Tibial nerve (tissue), 4 donors: ENCODE measurements around the gene SPATA1. TPM values are rescaled to one million over a fixed set of nuclear protein-coding genes. Genes with fewer than 3 reads are reported as not detected.

Experiments
- DNase-seq, 2 donors: peaks; one replicate each; pipeline ENCODE4 v3.0.0-alpha.2; 2019; ENCODE audit warnings: low spot score in 2 of 2
- H3K27ac ChIP-seq, 4 donors: fragments of 200-600 bp; sonication (generic) in 3 of 4; one replicate each; pipeline ENCODE4 v1.5.1; 2017 to 2019; ENCODE audit warnings: mild to moderate bottlenecking in 1 of 4
- H3K27me3 ChIP-seq, 2 donors: fragments of 200-600 bp; sonication (generic) in 1 of 2; one replicate each; pipeline versions ENCODE4 v1.5.1 to v1.6.0; 2017 to 2019
- H3K36me3 ChIP-seq, 3 donors: fragments of 200-600 bp; sonication (generic); one replicate each; pipeline ENCODE4 v1.5.1; 2018 to 2019
- H3K4me1 ChIP-seq, 4 donors: fragments of 200-600 bp; sonication (generic) in 3 of 4; one replicate each; pipeline ENCODE4 v1.5.1; 2017 to 2019
- H3K4me3 ChIP-seq, 4 donors: fragments of 200-600 bp; sonication (generic) in 3 of 4; one replicate each; pipeline ENCODE4 v1.5.1; 2017 to 2019; ENCODE audit warnings: mild to moderate bottlenecking in 1 of 4, moderate library complexity in 1 of 4
- H3K9me3 ChIP-seq, 4 donors: fragments of 200-600 bp; sonication (generic) in 3 of 4; one replicate each; pipeline ENCODE4 v1.5.1; 2017 to 2019
- EP300 ChIP-seq, 2 donors: sonication (generic); formaldehyde crosslinking; IDR thresholded peaks; one replicate each; pipeline ENCODE4 v1.6.1; 2017; ENCODE audit warnings: antibody characterized with exemption in 2 of 2, mild to moderate bottlenecking in 1 of 2
- POLR2A ChIP-seq, 2 donors: fragments of 450-650 bp; IDR thresholded peaks; one replicate each; pipeline ENCODE4 v1.6.1; 2017; ENCODE audit warnings: antibody characterized with exemption in 2 of 2, mild to moderate bottlenecking in 2 of 2, moderate library complexity in 2 of 2
- WGBS, 2 donors: methylation state at CpG; one replicate each; pipeline ENCODE4 v1.1.5; 2018; 5-methylcytosine and 5-hydroxymethylcytosine counted together
- total RNA-seq, 4 donors: library from RNA; depleted of rRNA; stranded (reverse); fragments of >200 nt; gene quantifications; one replicate each; pipeline ENCODE4 v1.1.0, GENCODE V29; 2016
- TF ChIP-seq, protein P1 (sequence below), 5 experiments: fragments of 200-600 bp in 3 of 5; fragments of 450-650 bp in 2 of 5; sonication (generic) in 3 of 5; IDR thresholded peaks; one replicate each; pipeline ENCODE4 v1.5.1; 2016 to 2019; ENCODE audit warnings: antibody characterized with exemption in 5 of 5, mild to moderate bottlenecking in 3 of 5, moderate library complexity in 2 of 5

The SPATA1 gene
- total RNA-seq, 4 donors from 2014 or later = 0.22 TPM; not detected in 3

DNA sequence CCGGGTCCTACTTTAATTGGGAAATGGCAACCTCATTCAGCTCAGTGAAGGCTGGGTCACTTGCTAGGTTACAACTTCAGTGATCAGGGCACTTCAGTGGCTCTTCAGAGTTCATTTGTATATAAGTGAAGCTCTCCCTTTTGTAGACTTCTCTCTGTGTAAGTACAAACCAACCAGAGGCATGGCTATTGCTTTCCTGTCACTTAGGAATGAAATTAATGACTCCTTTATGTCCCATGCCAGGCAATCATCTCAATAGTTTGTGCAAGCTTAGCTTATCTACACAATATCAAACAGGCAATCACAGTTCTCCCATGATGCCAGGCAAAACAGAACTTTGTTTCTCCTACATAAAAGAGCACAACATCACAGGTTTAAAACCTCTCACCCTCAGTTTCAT lies 90.8 kb downstream of the SPATA1 start:
- DNase-seq = no peak
- H3K4me1 ChIP-seq = no peaks in the 10 kb centered on the region
- no peaks in the 10 kb centered on the region for H3K36me3 ChIP-seq
- peaks cover 0 to 10% (median 0%) of the 10 kb centered on the region in 4 donors for H3K9me3 ChIP-seq
- WGBS, 2 donors = 96 to 97% methylated on average over 1 of the region's 1 CpG
- H3K27me3 ChIP-seq = no peaks in the 10 kb centered on the region
- TF ChIP-seq EP300 (IDR thresholded peaks at IDR 0.05) (no peak), POLR2A (IDR thresholded peaks at IDR 0.05) (no peak)
- TF ChIP-seq, protein P1, sequence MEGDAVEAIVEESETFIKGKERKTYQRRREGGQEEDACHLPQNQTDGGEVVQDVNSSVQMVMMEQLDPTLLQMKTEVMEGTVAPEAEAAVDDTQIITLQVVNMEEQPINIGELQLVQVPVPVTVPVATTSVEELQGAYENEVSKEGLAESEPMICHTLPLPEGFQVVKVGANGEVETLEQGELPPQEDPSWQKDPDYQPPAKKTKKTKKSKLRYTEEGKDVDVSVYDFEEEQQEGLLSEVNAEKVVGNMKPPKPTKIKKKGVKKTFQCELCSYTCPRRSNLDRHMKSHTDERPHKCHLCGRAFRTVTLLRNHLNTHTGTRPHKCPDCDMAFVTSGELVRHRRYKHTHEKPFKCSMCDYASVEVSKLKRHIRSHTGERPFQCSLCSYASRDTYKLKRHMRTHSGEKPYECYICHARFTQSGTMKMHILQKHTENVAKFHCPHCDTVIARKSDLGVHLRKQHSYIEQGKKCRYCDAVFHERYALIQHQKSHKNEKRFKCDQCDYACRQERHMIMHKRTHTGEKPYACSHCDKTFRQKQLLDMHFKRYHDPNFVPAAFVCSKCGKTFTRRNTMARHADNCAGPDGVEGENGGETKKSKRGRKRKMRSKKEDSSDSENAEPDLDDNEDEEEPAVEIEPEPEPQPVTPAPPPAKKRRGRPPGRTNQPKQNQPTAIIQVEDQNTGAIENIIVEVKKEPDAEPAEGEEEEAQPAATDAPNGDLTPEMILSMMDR (IDR thresholded peaks at IDR 0.05) = no peak
- H3K4me3 ChIP-seq = no peak overlapping the region
- no peak overlapping the region for H3K27ac ChIP-seq

DNA sequence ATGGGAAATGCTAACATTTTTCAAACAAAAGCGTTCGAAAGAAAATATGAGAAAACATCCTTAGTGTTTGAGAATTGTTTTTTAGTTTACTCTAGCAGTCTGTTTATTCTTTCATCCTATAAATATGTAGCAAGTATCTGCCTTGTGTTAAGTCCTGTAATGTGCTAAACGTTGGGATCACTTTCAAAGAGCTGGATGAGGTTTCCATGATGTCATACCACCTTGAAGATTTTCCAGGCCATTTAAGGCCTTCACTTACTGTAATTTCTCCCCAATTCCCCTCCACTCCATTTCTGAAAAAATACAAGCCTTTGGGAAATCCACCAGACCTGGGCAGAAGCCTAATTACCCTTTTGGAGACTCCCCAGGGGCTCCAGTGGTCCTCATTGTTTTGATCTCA lies 92.2 kb downstream of the SPATA1 start:
- H3K27ac ChIP-seq = no peak overlapping the region
- no peaks in the 10 kb centered on the region for H3K36me3 ChIP-seq

DNA sequence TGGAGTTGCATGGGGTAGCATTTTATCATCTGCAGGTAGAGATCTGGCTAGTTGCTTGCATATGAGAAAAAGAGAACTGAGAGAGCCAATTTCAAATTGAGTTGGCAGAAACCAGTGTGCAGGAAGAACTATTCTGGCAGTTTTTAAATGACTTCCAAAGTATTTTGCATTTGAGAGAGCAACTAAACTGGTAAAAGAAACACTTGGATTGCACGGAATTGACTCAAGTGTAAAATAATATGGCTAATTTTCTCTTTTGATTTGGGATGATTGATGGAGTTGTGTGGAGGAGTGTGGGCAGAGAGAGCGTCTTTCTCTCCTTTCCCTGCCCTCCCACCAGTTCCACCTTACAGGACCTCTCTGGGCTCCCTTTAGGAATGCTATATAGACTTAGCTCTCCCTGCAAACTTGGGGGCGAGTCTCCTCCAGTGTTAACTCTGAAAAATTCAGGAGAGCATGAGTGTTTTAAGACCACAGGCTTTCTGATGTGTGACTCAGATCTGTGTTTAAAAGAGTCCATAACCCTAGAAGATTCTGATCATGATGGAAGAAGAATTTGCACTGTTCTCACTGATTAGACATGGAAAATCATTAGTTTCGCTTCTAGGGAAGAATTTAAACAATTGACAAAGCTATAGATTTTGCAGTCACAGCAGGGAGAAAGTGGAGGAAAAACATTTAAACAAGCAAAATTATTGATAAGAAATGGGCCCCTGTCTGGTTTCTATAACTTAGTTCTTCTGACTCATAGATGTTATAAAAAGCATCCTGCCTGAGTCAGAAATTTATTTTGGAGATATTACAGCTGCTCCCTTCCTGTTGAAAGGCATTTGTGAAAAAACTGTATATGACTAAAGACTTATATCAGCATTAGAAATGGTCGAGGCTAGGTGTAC lies 92.9 kb downstream of the SPATA1 start:
- WGBS, 2 donors = 46 to 49% methylated on average over 5 of the region's 5 CpGs
- Histone ChIP-seq H3K4me3 (no peak overlapping the region), H3K4me1 (no peaks in the 10 kb centered on the region), H3K27me3 (no peaks in the 10 kb centered on the region), H3K9me3 (peaks cover 0 to under 1% (median 0%) of the 10 kb centered on the region in 4 donors), H3K36me3 (no peaks in the 10 kb centered on the region), H3K27ac (no peak overlapping the region)
- TF ChIP-seq EP300 (IDR thresholded peaks at IDR 0.05) = no peak
- TF ChIP-seq POLR2A (IDR thresholded peaks at IDR 0.05) = no peak
- TF ChIP-seq, protein P1 (IDR thresholded peaks at IDR 0.05) = no peak
- DNase-seq = no peak

More for the DNA sequence above, 92.2 kb downstream of the SPATA1 start:
- TF ChIP-seq POLR2A (IDR thresholded peaks at IDR 0.05) (no peak), EP300 (IDR thresholded peaks at IDR 0.05) (no peak)
- TF ChIP-seq, protein P1 (IDR thresholded peaks at IDR 0.05) = no peak
- Histone ChIP-seq H3K9me3 (peaks cover 0 to 7% (median 0%) of the 10 kb centered on the region in 4 donors), H3K27me3 (no peaks in the 10 kb centered on the region), H3K4me3 (no peak overlapping the region), H3K4me1 (no peaks in the 10 kb centered on the region)
- 74 to 77% methylated on average over 3 of the region's 3 CpGs for WGBS, 2 donors
- DNase-seq = no peak

- Histone ChIP-seq H3K4me1 (no peaks in the 10 kb centered on the region), H3K27ac (no peak overlapping the region)
These were observed 94.6 kb downstream of the SPATA1 start for GRCh38 chr1:84600796-84601195.

More at GRCh38 chr1:84600796-84601195, 94.6 kb downstream of the SPATA1 start:
- Histone ChIP-seq H3K27me3 (no peaks in the 10 kb centered on the region), H3K9me3 (peaks cover 0 to 14% (median 0%) of the 10 kb centered on the region in 4 donors), H3K4me3 (no peak overlapping the region), H3K36me3 (no peaks in the 10 kb centered on the region)
- WGBS, 2 donors = 82% methylated on average over 5 of the region's 5 CpGs
- TF ChIP-seq POLR2A (IDR thresholded peaks at IDR 0.05) = no peak
- TF ChIP-seq EP300 (IDR thresholded peaks at IDR 0.05) = no peak
- TF ChIP-seq, protein P1 (IDR thresholded peaks at IDR 0.05) = no peak
- DNase-seq = no peak
